B cell (primary cell): ENCODE measurements around the gene SRGAP1. TPM values are rescaled to one million over a fixed set of nuclear protein-coding genes. Genes with fewer than 3 reads are reported as not detected.

Experiments used
- ATAC-seq: fragments of 200-7000 bp; cut with Tn5 transposase; one replicate; pipeline ENCODE4 v1.10.0; 2021; ENCODE audit warnings: low read depth, mild to moderate bottlenecking, moderate number of reproducible peaks, moderate library complexity
- CTCF ChIA-PET: fragments of 350-600 bp; sonication (Branson Sonifier 250); formaldehyde crosslinking; loops from one replicate; lab custom pipeline; 2021; ENCODE audit warnings: antibody characterized with exemption, inconsistent platforms; lab: Charles Lee
- POLR2A ChIA-PET: fragments of 350-600 bp; sonication (Branson Sonifier 250); formaldehyde crosslinking; loops from one replicate; lab custom pipeline; 2021; ENCODE audit warnings: antibody characterized with exemption; lab: Charles Lee
- DNase-seq: peaks from one replicate; pipeline ENCODE4 v3.0.0; 2013
- H2AFZ ChIP-seq: 2 replicates; pipeline ENCODE4 v1.6.1; 2012; ENCODE audit warnings: mild to moderate bottlenecking, low read depth, low read length; ENCODE audit not compliant: insufficient read depth, poor library complexity, severe bottlenecking
- H3K27ac ChIP-seq, 2 donors: 1 replicate in 1 of 2; 2 replicates in 1 of 2; pipeline ENCODE4 v1.5.1; 2012 to 2013; ENCODE audit warnings: low read length in 2 of 2, mild to moderate bottlenecking in 2 of 2, moderate library complexity in 1 of 2
- H3K27me3 ChIP-seq, 4 experiments: fragments of 200-600 bp in 1 of 4; sonication (generic) in 1 of 4; replicated peaks in 1 of 4; 1 replicate in 2 of 4; 2 replicates in 2 of 4; pipeline versions ENCODE4 v1.6.1 to v1.7.0; 2013 to 2016; ENCODE audit warnings: low read length in 3 of 4, mild to moderate bottlenecking in 2 of 4, mixed read lengths in 1 of 4, moderate library complexity in 1 of 4; ENCODE audit not compliant: insufficient read depth in 4 of 4, control insufficient read depth in 3 of 4; ENCODE audit errors: control extremely low read depth in 1 of 4
- H3K36me3 ChIP-seq, 2 experiments: replicated peaks in 1 of 2; 1 replicate in 1 of 2; 2 replicates in 1 of 2; pipeline versions ENCODE4 v1.6.1 to v1.7.1; 2013; ENCODE audit warnings: low read length in 1 of 2; ENCODE audit not compliant: insufficient read depth in 2 of 2, control insufficient read depth in 1 of 2; ENCODE audit errors: control extremely low read depth in 1 of 2, extremely low read depth in 1 of 2
- H3K4me1 ChIP-seq, 2 donors: fragments of 200-600 bp in 1 of 2; sonication (generic) in 1 of 2; 1 replicate in 1 of 2; 2 replicates in 1 of 2; pipeline versions ENCODE4 v1.5.1 to v1.6.1; 2013 to 2017; ENCODE audit warnings: low read length in 2 of 2; ENCODE audit not compliant: control insufficient read depth in 2 of 2, insufficient read depth in 2 of 2
- H3K4me2 ChIP-seq: replicated peaks from 2 replicates; pipeline ENCODE3; 2012; ENCODE audit warnings: mild to moderate bottlenecking, low read depth, low read length; ENCODE audit not compliant: poor library complexity, severe bottlenecking
- H3K4me3 ChIP-seq, 5 experiments: fragments of 200-600 bp in 1 of 5; sonication (generic) in 1 of 5; 1 replicate in 3 of 5; 2 replicates in 2 of 5; pipeline versions ENCODE4 v1.5.1 to v1.7.0; 2011 to 2016; ENCODE audit warnings: low read length in 4 of 5, mild to moderate bottlenecking in 4 of 5, low read depth in 2 of 5, control low read depth in 1 of 5, moderate library complexity in 1 of 5; ENCODE audit not compliant: insufficient read depth in 1 of 5; ENCODE audit errors: control extremely low read depth in 1 of 5, extremely low read depth in 1 of 5
- H3K79me2 ChIP-seq: fragments of 200-600 bp; sonication (generic); one replicate; pipeline ENCODE4 v1.6.0; 2016; ENCODE audit warnings: low read length; ENCODE audit not compliant: control insufficient read depth, insufficient read depth
- H3K9ac ChIP-seq: fragments of 200-600 bp; sonication (generic); 2 replicates; pipeline ENCODE4 v1.6.1; 2017; ENCODE audit warnings: mild to moderate bottlenecking, low read length, moderate library complexity
- H3K9me3 ChIP-seq, 3 donors: one replicate each; pipeline versions ENCODE4 v1.6.1 to v1.7.1; 2013; ENCODE audit warnings: low read length in 2 of 3; ENCODE audit not compliant: control insufficient read depth in 2 of 3, insufficient read depth in 1 of 3; ENCODE audit errors: control extremely low read depth in 1 of 3
- H4K20me1 ChIP-seq: 2 replicates; pipeline ENCODE4 v1.6.0; 2012; ENCODE audit warnings: mild to moderate bottlenecking, low read length; ENCODE audit not compliant: insufficient read depth, control insufficient read depth, poor library complexity, severe bottlenecking
- H3K27ac Mint-ChIP-seq: one replicate; pipeline ENCODE4 v1.8.0; 2021; ENCODE audit warnings: mixed read lengths
- H3K27me3 Mint-ChIP-seq: one replicate; pipeline ENCODE4 v1.8.0; 2021; ENCODE audit warnings: mixed read lengths
- H3K4me1 Mint-ChIP-seq: one replicate; pipeline ENCODE4 v1.8.0; 2021; ENCODE audit warnings: mixed read lengths
- H3K4me3 Mint-ChIP-seq: one replicate; pipeline ENCODE4 v1.8.0; 2021; ENCODE audit warnings: mixed read lengths
- H3K9me3 Mint-ChIP-seq: one replicate; pipeline ENCODE4 v1.8.0; 2022; ENCODE audit warnings: mixed read lengths; ENCODE audit not compliant: insufficient read depth
- CTCF ChIP-seq: fragments of 200-600 bp; IDR thresholded peaks from one replicate; pipeline ENCODE4 v1.8.0; 2022; ENCODE audit warnings: antibody characterized with exemption, mild to moderate bottlenecking
- EZH2 ChIP-seq: IDR thresholded peaks from 2 replicates; pipeline ENCODE4 v1.6.1; 2012; ENCODE audit warnings: borderline replicate concordance, low read depth, mild to moderate bottlenecking, moderate library complexity, low read length; ENCODE audit not compliant: insufficient read depth, poor library complexity, severe bottlenecking
- WGBS: methylation state at CpG from one replicate; pipeline ENCODE4 v1.1.5; 2013; ENCODE audit warnings: missing lambda C conversion rate; ENCODE audit not compliant: insufficient coverage; 5-methylcytosine and 5-hydroxymethylcytosine counted together
- intact Hi-C: fragments of 100-400 bp; cut with micrococcal nuclease; formaldehyde crosslinking; loops from one replicate; pipeline ENCODE4 v1.10.0; 2022
- polyA plus RNA-seq: library from polyadenylated mRNA; depleted of rRNA; stranded (reverse); fragments of >200 nt; gene quantifications from 2 replicates; pipeline ENCODE4 v1.2.3, GENCODE V29; 2012
- total RNA-seq, 2 donors: library from RNA; stranded (reverse); fragments of 120-200 nt in 1 of 2; gene quantifications; 1 replicate in 1 of 2; 2 replicates in 1 of 2; pipeline versions ENCODE4 v1.2.3 to v1.2.4, GENCODE V29; 2013 to 2022

SRGAP1 gene
- total and polyA plus RNA-seq, 2 donors (not counting 1 experiment from before 2014, with no cell fraction given), result under 0.01 to 0.22 TPM

DNA sequence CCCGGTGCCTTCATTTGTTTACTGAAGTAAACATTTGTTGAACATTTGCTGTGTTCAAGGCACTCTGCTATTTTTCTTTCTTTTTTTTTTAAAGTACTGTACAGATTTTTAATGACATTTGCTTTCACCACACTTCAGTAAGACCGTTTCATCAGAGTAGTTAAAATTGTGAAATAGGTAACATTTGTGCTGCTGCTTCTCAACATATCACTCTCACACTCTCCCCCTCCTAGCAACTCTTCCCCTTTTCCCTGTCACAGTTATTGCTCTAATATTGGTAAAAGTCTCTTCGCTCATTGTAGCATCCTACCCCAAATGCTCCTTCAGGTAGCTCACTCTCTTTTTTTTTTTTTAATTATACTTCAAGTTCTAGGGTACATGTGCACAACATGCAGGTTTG is 49.6 kb downstream of the SRGAP1 start:
- no peak overlapping the region for H3K27ac ChIP-seq
- H3K79me2 ChIP-seq, result no peaks in the 10 kb centered on the region
- intact Hi-C loops, result no loop called here
- H3K4me3 ChIP-seq, result no peak overlapping the region
- Mint-ChIP-seq H3K4me3 (no peak overlapping the region), H3K27ac (no peak overlapping the region), H3K27me3 (no peaks in the 10 kb centered on the region), H3K4me1 (no peaks in the 10 kb centered on the region), H3K9me3 (no peaks in the 10 kb centered on the region)
- DNase-seq, result no peak
- POLR2A ChIA-PET, result no interaction called here
- no CpG with 5 or more reads among the region's 3 CpGs for WGBS
- no peak for ATAC-seq
- CTCF ChIA-PET, result no interaction called here
- no peak overlapping the region for H2AFZ ChIP-seq
- TF ChIP-seq CTCF, result no peak
- TF ChIP-seq EZH2, result no peak
- H3K4me1 ChIP-seq, result no peaks in the 10 kb centered on the region
- H4K20me1 ChIP-seq, result no peaks in the 10 kb centered on the region
- no peaks in the 10 kb centered on the region for H3K27me3 ChIP-seq
- no peak overlapping the region for H3K9ac ChIP-seq
- no peaks in the 10 kb centered on the region for H3K9me3 ChIP-seq
- H3K36me3 ChIP-seq, result no peaks in the 10 kb centered on the region
- H3K4me2 ChIP-seq, result no peak overlapping the region

GRCh38 chr12:63895841-63896240 is 51.3 kb downstream of the SRGAP1 start:
- H2AFZ ChIP-seq, result no peak overlapping the region
- H3K27me3 ChIP-seq, result no peaks in the 10 kb centered on the region
- ChIA-PET POLR2A (no interaction called here), CTCF (interaction anchor here (0.6 kb wide), 1 partner anchor 11 kb away, joined by 4 read pairs; no protein-coding TSS in a partner anchor)
- Mint-ChIP-seq H3K9me3 (no peaks in the 10 kb centered on the region), H3K27ac (no peak overlapping the region), H3K27me3 (no peaks in the 10 kb centered on the region), H3K4me3 (no peak overlapping the region), H3K4me1 (no peaks in the 10 kb centered on the region)
- DNase-seq (no peak), ATAC-seq (no peak)
- no peaks in the 10 kb centered on the region for H3K9me3 ChIP-seq
- no peak overlapping the region for H3K9ac ChIP-seq
- H4K20me1 ChIP-seq, result no peaks in the 10 kb centered on the region
- H3K4me3 ChIP-seq, result no peak overlapping the region
- H3K4me2 ChIP-seq, result no peak overlapping the region
- H3K4me1 ChIP-seq, result no peaks in the 10 kb centered on the region
- H3K36me3 ChIP-seq, result no peaks in the 10 kb centered on the region
- no peak overlapping the region for H3K27ac ChIP-seq
- intact Hi-C loops, result no loop called here
- no peak for TF ChIP-seq EZH2
- TF ChIP-seq CTCF, result no peak
- no peaks in the 10 kb centered on the region for H3K79me2 ChIP-seq
